ENCODE measurements around the gene HYAL2.
"Not testable (repeated sequence)": the region's sequence is repeated elsewhere in the genome, so short reads cannot be mapped to it uniquely, and the experiment has no call there.

Gene HYAL2

DNA sequence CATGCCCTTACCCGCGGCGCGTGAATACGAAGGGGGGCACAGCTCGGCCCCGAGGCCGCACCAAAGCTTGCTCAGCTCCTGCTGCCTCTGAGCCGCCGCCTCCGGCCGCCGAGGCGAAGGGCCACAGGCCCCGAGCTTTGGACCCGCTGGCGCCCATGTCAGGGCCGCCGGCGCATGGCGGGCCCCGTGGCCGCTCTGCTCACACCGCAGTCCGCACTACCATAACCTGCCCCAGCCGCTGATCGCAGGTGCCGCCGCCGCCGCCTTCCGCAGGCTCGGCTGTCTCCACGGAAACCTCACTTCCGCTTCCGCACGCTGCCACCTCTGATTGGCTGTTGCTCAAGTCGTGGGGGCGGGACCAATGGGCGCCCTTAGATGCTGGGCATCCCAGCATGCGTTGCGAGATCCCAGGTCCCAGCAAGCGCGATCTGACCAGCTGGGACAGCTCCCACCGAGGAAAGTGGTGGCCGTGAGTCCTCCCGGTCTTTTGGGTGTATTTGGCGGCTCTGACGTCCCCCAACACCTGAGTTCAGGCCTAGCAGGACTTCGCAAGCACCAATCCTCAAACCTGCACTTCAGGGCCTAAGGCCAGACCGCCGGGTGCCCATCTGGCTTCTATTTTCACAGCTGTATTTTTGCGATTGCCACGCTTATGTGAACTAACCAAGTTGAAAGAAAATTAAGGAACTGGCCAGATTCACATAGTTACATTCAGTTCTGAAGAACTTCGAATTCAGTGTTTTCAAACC is 5.6 kb upstream of the HYAL2 start, which contains the start of gene TUSC2:
Gene TUSC2 (minus strand): TSS at position 281 of the 749 bp plus-strand sequence. CDS start 124 bp downstream, at position 157.
- DNase-seq, result peak; percentile 96

DNA sequence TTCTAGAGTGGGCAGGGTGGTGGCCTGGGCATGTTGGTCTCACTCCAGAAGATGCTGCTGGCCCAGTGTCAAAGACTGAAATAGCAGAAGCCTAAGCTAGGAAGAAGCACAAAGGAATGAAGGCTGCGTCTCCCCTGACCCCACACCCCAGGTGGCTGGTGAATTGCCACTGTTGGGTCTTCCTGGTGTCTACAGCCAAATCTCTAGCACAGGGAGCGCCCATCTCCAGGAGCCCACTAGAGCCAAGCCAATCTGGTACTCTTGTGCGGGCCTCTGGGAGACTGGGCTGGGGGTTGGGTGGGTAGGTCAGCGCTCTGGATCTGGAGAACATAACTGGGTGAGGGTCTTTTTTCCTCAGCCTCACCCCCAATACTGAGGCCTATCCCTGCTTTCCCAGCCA is 4.6 kb upstream of the HYAL2 start:
- no peak for DNase-seq

DNA sequence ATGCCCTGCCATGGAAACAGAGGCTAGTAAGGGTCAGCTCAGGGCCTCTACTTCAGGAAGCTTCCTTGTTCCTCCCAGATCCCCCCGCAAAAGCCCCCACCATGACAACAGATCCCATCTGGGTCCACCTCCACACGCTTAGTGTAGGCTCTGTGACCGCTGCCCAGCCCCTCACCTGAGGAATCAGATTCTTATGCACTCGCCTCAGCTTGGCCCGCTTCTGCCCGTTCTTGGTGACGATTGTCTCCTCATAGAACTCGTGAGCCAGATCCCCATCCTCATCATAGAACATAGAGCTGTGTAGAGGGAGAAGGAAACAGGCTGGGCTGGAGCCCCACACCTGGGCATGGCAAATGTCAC is 3.6 kb upstream of the HYAL2 start:
- no peak for DNase-seq

GRCh38 chr3:50325497-50326181 is 3.1 kb upstream of the HYAL2 start:
- DNase-seq, result no peak

GRCh38 chr3:50325113-50325480 is 2.6 kb upstream of the HYAL2 start:
- DNase-seq, result no peak

DNA sequence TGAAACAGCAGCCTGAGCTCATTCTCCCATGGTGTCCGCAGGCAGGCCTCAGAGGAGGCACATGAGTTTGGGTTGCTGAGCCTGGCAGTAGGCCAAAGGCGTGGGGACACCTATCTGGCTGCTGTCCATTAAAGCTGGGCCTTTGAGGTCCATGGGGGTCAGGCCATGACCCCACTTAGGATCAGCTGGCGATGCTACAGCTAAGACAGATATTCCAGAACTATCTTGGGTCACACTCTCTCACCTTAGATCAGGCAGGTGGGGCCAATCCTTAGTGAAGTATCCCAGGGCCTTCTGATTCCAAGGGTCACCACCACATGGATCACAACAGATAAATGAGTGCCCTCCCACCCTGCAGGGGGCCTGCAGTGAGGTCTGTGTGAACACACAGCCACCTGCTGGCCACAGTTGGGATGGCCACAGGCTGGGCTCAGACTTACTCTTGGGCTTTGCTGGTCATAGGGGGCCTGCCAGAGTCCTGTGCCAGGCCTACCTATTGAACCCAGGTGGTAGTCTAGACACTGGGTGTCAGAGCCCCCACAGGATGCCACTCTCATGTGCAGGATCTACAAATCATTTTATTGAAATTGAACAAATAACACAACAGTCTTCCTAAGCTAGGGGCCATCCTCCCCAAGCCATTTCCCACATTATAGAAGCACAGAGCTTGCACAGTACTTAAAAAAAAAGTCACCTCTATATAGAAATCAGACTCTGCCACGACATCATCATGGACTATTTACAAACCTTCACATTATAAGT is 2.0 kb upstream of the HYAL2 start:
- peak; percentile 68 for DNase-seq

- no peak for DNase-seq
These were observed 1.2 kb upstream of the HYAL2 start for GRCh38 chr3:50323614-50324199.

GRCh38 chr3:50323092-50323600 is 601 bp upstream of the HYAL2 start:
- DNase-seq, result no peak

DNA sequence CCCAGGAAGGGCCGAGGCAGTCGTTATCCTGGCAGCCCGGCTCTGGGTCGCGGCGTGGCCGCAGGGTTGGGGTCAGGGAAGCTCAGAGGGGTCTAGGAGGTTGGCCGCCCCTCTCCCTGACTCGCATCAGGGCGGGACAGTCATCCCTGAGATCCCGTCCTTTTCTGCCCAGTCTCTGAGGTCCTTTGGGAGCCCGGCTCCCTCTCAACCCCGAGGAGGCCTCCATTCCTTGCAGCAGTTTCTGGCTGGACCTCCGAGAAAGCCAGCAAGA is 495 bp downstream of the HYAL2 start:
- no peak for DNase-seq

- peak; percentile 86 for DNase-seq
These were observed 1.0 kb downstream of the HYAL2 start for GRCh38 chr3:50321336-50322114.

DNA sequence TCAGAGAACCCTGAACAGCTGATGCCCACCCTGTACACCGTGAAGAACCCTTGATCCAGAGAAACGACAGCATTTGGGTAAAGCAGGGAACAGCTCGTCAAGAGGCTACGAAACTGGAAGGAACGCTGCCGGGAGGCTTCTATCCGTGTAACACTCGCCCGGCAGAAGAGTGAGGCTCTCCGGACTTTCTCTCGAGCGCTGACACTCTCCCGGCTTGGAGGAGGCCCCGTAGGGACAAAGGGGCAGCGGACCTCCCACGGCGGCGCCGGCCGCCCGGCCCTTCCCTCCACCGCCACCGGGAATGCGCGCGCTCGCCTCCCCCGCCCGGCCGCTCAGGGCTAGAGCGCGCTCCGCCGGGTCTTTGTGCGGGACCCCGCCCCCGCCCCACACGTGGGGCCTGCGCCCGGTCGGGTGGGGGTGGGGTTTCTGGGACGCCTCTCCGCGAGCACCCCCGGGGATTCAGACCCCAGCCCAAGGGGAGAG is 1.7 kb downstream of the HYAL2 start:
- DNase-seq, result peak; percentile 68

- DNase-seq, result no peak
These were observed 2.5 kb downstream of the HYAL2 start for GRCh38 chr3:50319894-50320625.

- no peak for DNase-seq
These were observed 3.2 kb downstream of the HYAL2 start for GRCh38 chr3:50319181-50319893.

GRCh38 chr3:50318615-50319014 is 3.9 kb downstream of the HYAL2 start:
- DNase-seq, result no peak

DNA sequence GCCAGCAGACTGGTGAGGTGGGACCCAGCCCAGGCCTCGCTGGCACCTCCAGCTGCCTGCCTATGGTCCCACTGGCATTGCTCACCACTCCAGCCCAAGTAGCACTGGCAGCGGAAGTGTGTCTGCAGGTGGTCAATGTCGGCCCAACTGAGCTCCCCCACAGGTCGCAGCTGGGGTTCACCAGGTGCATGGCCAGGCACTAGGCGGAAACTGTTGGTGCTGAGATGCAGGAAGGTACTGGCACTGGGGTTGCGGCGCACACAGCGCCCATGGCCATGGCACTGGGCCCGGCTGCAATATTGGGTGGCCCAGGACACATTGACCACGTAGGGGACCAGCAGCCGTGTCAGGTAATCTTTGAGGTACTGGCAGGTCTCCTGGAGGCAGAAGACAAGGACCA is 4.4 kb downstream of the HYAL2 start:
- no peak for DNase-seq

DNA sequence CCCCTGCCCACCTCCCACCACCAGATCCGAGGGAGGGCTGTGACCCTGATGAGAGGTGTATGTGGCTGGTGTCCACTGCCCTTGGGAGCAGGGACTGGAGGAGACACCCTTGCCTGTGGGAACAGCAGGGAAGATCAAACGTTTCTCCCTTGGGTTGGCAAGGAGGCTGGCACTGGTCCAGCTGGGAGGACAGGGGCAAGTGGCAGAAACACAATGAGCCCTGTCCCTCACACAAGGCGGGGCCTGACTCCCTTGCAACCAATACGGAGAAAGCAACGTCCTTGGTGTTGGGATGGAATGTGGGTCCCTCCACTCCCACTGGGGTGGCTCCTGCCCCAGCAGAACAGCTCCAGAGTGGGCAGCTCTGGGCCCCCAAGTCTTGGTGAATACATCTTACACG is 5.2 kb downstream of the HYAL2 start:
- DNase-seq, result no peak

- DNase-seq, result peak; percentile 81
These were observed 5.8 kb downstream of the HYAL2 start for GRCh38 chr3:50316657-50317242.

DNA sequence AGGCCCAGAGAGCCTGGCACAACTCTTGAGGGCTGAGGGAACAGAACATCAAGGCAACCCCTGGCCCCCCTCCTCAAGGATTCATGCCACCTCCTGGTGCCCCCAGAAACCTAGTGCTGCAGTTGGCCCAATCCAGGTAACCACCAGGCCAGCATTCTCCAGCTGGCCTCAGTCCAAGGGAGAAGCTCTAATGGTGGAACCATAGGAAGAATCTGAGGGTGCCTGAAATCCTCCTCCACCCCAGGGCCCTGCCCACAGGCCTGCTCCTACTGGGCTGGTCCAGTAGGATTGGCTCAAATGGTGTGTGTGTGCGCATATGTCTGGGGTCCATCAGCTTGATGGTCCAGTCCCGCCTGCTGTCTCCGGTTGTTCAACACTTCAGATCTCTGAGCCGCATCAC is 7.7 kb downstream of the HYAL2 start:
- DNase-seq, result no peak

- DNase-seq, result no peak
These were observed 8.2 kb downstream of the HYAL2 start for GRCh38 chr3:50314342-50314741.

DNA sequence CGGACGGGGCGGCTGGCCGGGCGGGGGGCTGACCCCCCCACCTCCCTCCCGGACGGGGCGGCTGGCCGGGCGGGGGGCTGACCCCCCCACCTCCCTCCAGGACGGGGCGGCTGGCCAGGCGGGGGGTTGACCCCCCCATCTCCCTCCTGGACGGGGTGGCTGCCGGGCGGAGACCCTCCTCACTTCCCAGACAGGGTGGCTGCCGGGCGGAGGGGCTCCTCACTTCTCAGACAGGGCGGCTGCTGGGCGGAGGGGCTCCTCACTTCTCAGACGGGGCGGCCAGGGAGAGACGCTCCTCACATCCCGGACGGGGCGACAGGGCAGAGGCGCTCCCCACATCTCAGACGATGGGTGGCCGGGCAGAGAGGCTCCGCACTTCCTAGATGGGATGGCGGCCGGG is 10.5 kb downstream of the HYAL2 start:
- not testable (repeated sequence) for DNase-seq

DNA sequence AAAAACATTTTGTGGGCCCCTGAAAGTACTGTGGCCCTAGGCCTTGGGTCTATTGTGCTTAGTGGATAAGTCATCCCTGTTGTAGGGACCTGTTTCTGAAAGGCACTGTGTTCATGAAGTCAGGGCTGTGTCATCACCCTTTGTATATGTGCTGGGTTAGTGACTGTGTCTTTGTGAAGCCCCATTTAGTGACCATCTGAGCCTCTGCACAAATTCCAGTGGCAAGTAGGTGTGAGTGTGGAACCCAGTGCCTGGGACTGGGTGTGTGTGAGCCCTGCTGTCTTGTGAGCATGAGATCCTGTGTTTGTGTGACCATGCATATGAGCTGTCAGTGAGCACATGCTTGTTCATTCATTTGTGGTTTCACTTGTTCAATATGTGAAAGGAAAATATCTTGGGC is 17.9 kb downstream of the HYAL2 start:
- DNase-seq, result no peak
